ENCODE measurements around the gene VIPAS39.
A peak's percentile ranks its signal among the peaks of the same experiment; 100 is the strongest.

Gene VIPAS39

DNA sequence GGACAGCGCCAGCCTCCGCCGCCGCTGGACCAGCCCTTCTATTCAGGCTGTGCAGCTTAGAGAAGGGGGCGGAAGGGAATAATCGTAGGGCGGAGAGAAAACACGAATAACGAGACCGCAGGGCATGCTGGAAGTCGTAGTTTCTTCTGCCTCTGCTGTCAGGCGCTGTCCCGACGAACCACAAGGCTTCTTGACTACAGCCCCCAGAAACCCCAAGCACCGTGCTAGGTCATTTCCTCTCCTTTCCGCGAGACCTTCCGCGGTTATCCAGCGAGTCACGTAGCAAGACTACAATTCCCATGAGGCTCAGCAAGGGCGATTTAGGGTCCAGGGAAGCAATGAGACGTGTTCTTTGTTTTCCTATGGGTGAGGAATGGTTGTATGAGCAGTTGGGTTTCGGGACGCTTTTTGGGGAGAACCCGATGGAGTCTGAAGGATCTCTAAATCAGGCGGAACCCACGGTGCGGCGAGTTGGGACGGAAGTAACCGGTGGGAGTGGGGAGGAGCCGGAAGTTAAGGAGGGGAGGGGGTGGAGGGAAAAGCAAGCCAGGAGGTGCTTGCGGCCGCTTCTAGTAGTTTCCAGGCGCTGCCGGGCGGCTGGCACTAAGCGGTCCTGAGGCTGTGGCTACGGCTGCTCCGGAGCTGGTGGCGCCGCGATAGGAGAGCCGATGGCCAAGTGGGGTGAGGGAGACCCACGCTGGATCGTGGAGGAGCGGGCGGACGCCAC is at the start of gene VIPAS39, which contains the start of gene AHSA1:
TSS of gene VIPAS39 (minus strand) at position 80 of the 727 bp plus-strand sequence. CDS start 3,499 bp downstream, outside the sequence.
TSS of gene AHSA1 (plus strand) at position 572 of the 727 bp plus-strand sequence. CDS start at position 669, 97 bp downstream.
- DNase-seq: peak; percentile 79

DNA sequence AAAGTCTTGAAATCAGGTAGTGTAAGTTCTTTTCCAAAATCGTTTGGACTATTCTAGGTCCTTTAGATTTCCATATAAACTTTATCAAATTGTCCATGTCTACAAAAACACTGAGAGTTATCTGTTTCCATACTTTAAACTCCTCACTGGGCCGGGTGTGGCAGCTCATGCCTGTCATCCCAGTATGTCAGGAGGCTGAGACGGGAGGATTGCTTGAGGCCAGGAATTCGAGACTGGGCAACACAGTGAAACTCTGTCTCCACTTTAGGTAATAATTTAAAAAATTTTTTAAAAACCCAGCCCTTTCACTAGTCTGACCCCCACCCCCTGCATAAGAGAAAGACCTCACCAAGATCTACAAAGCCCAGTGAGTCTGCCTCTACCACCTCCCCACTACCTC is 47.6 kb upstream of the VIPAS39 start:
- DNase-seq: no peak

DNA sequence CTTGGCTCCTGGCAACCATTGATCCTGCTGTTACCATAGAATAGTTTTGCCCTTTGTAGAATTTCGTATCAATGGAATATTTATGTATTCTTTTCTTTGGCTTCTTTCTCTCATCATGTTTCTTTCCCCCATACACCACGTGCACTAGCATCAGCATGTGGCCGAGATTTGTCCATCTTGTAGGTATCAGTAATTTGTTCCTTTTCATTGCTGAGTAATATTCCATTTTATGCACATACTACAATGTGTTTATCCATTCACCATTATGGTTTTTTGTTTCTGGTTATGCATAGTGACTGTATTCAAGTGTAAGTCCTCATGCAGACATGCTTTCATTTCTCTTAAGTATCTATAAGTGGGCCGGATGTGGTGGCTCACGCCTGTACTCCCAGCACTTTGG is 45.7 kb upstream of the VIPAS39 start:
- no peak for DNase-seq

DNA sequence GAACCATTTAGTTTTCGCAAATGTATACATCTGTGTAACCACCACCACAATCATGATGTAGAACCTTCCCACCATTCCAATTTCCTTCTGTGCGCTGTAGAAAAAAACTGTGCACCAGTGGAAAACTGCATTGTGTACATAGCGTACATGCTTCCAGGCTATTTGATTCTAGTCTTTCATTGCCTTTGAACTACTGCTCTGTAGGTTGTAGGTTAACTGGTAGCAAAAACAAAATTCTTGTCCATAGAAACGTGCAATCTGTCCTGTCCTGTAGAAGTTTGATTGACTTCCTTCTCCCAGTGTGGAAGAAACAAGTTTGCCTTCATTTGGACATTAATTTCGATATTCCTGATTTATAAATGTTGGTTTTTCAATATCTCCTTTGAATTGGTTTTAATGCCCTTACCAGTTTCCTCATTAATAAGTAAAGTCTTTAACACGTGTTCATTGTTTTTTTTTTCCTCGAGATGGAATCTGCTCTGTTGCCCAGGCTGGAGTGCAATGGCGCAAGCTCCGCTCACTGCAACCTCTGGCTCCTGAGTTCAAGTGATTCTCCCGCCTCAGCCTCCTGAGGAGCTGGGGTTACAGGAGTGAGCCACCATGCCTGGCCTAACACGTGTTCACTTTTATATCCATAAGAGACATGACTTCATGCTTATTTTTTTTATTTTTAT is 44.8 kb upstream of the VIPAS39 start:
- DNase-seq: no peak

DNA sequence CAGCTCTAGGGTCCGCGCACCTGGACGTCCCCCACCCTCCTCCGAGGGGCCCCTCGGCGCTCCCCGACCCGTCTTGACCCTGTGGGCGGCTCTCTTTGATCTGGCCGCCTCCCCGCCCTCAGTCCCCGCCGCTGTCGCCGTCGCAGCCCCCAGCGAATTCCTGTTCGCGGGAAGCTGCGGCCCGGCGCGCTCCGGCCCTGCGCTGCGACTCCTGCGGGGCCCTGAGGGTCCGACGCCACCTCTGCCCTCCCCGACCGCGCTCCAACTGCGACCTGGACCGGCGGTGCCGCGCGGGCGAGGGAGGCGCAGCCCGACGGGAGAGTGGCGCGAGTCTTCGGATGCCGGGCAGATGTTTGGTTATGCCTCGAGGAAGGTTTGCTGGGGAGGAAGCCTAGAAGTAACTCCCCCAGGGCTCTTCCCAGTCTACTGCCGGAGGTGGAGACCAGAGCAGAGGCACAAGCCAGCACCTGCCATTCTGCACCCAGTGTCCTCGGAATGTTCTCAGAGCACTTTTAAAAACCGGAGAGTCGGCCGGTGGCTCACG is 41.7 kb upstream of the VIPAS39 start:
- DNase-seq: no peak

DNA sequence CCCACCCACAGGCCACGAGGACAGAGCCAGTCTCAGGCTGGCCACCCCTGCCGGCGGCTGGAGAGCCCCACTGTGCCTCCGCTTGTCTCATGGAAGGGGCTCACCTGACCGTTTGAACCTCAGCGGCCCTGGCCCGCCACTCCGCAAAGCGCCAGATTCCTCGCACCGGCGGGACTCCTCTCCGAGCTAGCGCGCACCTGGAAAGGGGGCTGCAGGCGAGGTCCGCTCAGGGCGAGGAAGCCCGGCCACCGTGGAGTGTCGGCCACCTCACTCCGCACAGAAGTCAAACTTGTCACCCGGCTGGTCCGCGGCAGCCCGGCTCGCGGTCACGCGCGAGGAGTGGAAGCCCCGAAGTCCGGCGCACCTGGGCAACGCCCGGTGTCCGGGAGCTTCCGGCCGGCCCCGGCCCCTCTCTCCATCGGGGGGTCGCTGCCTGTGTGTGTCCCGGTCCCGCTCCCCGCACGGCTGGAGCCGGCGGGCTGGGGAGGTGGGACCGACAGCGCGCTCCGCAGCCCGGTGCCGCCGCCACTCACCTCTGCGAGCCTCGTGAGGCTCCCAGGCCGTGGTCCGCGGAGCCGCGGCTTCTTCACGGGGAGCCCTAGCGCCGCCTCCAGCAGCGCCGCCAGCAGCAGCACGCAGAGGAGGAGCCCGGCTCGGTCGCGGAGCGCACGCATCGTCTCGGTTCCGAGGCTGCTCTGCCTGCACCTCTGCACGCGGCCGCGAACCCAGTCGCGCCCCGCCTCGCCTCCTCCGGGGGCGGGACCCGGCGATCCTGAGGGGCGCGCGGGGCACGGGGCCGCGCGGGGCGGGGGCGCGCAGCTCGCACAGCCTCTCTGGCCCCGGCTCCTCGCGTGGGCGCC is 40.9 kb upstream of the VIPAS39 start, which contains the start of gene ISM2:
TSS of gene ISM2 (minus strand) at position 697 of the 860 bp plus-strand sequence. CDS start at position 674, 23 bp downstream.
- DNase-seq: no peak

DNA sequence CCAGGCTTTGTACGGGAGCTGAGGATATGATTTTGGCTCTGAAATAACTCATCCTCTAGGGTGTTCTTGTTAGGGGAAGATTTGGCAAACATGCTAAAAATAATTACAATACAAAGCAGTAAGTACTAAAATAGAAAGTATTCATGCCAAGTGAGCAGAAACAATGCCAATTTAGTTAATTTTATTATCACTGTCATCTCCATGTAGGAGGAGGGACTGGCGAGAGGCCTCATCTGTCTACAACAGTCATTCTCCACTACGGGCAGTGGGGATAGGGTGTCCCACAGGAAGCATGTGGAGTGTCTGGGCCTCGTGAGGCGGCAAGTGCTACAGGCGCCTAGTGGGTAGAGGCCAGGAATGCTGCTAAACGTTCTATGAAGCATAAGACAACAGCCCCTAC is 37.9 kb upstream of the VIPAS39 start:
- DNase-seq: no peak

DNA sequence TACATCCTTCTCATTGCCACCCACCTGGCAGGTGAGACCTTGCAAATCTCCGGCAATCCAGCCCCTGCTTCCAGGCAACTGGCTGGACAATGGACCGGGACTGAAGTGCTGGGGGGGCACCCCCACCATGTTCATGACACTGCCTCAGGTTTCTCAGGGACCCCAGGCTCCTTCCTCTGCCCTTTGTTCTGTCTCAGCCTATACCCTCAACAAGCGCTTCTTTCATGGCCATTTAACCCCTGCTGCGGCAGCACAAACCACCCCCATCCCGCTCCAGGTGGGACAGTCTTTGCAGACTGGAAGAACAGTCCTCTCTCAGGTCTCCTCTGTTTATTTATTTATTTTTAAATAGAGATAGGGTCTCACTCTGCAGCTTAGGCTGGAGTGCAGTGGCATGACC is 33.7 kb upstream of the VIPAS39 start:
- DNase-seq: no peak

DNA sequence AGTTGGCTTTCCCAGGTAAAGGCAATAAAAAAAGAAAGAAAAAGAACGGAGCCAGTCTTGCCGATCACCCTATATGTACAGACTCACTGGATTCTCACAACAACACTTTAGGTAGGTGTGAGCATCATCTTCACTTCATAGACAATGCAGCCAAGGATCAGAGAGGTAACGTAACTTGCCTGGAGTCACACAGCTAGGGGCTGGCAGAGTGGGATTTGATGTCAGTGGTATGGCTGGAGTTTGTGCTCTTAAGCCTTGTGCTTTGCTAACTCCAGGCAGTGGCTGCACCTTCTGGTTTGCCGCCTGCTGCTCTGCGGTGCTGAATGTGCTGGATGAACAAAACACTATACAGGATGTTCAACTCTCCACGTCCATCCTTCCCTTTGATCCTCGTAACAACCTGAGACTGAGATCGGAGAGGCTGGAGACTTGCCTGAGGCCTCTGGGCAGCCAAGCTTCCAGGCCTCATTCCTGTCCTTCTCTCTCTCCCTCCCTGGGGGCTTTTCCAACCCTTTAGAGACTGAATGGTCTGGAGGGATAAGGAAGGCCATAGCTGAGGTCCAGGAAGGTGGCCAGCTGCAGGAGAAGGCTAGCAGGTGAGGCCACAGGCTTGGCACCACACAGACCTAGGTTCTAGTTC is 33.1 kb upstream of the VIPAS39 start:
- DNase-seq: no peak

DNA sequence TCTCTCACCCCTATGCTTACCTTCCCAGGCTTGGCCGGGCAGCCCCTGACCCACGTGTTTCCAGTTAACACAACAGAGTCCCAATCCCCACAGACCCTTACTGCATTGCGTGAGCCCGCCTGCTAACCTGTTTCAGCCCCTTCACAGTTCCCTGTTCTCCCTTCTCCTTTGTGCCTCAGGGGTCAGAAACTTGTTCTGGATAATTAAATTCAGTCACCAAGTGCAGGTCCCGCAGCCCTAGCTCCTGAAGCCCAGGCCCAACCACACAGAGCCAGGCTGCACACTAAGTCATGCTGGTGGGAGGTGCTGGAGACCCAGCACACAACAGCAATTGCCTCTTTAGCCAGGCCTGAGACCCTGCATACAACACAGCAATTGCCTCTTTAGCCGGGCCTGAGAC is 31.6 kb upstream of the VIPAS39 start:
- no peak for DNase-seq

DNA sequence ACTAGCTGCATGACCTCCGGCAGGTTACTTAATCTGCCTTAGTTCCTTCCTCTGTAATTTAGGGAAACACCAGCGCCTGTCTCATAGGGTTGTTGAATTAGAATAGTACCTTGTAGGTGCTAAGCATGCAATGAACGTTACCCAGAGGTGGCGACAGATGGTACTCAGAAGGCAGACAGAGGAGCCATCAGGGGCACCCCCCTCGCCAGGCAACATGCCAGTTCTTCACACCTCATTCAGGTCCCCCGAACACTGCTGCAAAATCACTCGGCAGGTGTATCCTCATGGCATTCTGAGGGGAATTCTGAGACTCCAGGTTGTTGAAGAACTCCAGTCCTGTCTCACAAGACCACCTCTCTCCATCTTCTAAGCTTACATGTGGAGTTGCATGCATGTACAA is 31.2 kb upstream of the VIPAS39 start:
- no peak for DNase-seq

DNA sequence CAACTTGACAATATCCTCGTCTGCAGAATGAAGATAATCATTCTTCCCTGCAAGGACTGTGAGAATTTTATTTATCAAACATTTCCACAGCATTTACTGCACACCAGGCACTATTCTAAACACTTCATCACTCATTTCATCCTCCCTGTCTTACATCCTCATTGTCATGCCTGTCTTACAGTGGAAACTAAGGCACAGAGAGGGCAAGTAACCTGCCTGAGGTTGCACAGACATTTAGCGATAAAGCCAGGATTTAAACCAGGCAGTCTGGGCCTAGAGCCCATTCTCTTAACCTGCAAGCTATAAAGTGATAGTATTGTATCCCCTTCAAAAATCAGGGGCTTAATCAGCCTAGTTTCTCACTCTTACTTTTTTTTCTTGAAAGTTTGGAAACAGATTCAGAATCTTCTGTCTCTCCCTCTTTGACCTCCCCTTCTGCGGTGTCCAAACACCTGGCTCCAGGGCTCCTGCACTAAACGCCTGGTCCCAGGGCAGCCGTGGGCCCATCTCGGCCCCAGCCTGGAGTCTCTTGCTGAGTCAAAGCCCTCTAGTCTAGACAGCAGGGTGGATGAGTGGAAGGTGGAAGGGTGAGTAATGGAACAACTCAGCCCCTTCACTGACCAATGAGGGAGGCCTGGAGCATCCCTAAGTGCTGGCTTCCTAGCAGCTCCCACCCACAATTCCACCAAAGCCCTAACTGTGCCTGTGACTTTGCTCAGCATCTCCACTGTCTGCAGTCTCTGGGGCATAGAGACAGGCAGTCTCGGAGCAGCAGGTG is 28.7 kb upstream of the VIPAS39 start:
- no peak for DNase-seq

DNA sequence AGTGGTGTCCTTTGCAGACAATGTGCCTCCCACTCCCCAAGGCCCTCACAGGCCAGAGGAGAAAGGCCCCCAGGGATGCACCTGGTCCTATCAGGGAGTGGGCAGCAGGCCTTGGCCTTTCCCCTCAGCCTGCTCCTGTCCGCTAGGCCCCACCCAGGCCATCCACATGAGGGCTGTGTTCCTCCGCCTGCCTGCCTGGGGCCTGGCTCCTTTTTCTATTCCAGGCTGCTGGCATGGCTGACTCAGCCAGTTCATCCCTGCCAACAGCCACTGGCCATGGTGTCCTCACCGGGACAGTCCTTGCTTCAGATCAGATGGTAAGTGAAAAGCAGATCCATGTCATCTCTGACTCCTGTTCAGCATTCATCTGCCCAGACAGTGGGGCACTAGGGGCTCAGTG is 27.9 kb upstream of the VIPAS39 start:
- no peak for DNase-seq

DNA sequence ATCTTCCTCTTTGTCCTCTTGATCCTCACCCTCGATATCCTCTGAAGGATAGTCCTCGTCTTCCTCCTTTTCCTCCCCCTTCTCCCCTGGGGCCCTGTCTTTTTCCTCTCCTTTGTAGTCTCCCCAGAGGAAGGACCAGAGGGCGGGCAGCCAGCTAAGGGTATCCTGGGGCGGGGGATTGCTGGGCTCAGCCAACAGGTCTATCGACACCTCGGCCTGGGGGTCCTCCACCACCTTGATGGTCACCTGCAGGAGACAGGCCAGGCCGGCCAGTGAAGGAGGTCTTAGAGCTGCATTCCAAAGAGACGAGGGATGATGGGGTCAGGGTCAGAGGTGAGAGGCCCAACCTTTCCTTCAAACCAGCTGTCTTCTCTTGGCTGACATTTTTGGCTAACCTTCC is 25.0 kb upstream of the VIPAS39 start:
- DNase-seq: no peak

DNA sequence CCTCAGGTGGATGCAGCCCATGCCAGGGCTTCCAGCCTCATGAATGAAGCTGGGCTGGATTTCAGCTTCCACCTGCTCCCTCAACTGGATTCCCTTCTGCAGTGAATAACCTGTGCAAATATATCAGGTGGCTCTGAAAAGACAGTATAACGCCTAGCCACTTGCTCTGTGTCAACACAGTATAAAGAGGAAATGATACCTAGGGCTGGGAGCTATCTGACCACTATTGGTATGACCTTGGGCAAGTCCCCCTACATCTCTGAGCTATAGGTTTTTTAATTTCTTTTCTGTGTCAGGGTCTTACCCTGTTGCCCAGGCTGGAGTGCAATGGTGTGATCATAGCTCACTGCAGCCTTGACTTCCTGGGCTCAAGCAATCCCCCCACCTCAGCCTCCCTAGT is 21.4 kb upstream of the VIPAS39 start:
- DNase-seq: no peak

DNA sequence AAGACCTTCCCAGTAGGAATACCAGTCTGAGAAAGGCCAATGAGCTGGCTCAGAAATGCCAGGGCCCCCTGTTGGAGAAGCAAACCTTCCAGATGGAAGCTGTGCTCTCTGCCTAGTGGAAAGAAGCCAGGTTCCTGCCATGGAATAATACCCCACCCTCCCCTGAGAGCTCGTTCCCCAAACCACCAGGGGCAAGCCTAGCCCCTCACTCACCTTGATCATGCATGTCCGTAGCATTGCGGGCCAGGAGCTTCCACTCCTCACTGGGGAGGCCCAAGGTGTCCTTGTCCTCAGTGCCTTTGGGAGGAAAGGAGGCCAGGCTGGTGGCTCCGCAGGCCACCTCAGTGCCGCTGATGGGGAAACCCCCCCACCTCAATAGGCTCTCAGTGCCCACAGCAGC is 20.6 kb upstream of the VIPAS39 start:
- no peak for DNase-seq

DNA sequence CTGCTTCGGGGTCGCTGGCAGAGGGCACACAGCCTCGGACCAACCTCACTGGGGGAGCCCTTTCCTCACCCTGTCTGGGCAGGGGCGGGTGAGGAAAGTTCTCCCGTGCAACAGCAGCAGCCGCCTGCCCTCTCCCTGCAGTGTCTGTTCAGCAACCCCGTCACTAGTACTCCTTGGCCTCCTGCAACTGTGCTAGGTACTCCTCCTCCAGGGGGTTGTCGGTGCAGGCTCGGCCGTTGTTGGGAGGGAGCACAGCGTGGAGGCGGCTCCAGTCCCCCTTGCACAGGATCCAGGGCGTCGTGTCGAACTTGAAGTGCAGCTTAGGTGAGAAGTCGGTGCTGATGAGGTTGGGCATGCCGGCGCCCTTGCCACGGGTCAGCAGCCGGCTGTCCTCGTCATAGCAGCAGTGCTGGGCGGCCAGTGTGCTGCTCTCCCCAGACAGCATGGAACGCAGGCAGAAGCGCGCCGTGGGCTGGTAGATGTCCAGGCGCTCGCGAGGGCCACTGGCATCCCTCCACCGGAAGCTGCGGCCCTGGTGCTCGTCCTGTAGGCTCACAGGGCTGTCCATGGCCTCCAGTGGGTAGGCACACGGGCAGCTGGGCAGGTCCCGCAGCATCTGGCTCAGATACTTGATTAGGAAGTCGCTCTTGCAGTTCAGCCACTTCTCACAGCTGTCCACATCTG is 18.2 kb upstream of the VIPAS39 start:
- no peak for DNase-seq

DNA sequence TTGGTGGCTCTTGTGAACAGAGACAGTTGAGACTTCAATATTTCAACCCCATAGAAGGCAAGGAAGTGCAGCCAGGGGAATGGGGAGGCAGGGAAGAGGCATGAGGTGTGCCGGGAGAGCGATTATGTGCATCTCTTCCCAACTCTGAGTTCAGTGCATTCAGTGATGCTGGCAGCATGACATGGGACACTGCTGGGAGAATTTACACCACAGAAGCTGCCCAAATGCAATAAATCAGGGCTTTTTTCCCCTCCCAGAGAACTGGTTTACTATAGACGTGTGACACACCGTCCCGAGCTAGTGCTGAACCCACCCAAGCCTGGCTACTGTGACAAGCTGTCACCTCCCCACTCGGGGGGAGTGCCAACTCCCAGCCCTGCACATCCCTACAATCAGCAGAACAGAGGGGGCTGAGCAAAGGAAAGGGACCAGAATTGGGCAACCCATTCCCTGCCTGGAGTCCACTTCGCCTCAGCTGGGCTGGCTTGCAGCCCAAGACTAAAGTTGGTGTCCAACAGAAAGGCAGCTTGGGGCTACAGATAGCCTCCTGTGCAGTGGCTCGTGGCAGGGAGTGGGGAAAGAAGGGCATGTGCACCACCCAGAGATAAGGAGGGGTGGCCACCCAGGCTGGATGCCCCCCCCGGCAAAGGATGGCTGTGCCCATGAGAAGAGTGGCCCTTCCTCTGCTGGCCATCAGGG is 17.2 kb upstream of the VIPAS39 start:
- no peak for DNase-seq

DNA sequence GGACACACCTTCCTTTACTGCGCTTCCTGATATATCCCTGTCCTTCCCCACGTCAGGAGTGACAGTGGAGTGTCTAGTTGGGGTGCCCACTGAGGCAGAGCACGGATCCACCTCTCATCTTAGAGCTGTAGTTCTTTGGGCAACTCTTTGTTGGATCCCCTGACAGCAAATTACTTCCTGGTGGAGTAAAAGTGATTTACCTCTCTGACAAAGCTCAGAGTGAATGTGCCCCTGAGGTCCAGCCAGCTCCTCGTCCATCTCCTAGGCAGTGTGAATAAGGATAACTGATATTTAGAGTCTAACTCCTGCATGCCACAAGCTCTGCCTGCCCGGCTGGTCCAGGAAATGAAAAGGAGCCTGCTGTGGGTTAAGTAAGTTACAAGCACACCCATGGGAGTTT is 16.5 kb upstream of the VIPAS39 start:
- no peak for DNase-seq

DNA sequence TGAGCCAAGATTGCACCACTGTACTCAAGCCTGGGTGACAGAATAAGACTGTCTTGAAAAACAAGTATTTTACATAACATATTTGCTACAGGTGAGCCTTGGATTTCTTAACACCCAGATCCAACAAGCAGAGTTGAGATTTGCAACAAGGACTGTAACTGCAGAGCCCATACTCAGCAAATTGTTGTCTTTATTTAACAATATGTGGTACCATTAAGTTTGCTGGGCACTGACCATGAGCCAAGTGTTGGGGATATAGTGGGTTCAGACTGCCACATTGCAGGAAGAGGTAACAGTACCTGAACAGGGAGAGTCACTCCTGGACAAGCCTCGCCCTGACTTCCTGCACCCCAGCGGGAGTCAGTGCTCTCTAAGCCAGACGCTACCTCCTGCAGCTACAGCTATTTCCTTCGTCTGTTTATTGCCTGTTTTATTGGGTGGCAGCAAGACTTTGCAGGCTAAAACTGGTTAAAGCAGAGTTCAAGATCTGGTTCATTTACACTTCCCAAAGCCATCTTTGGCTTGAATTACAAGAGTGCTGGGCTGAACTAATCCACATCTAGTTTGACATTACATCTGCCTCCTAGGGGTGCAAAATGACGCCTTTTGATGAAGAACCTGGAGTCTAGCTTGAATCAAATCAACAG is 12.9 kb upstream of the VIPAS39 start:
- DNase-seq: no peak
